Suprapubic skin (tissue), 4 donors: ENCODE results near the gene CUL7.

Experiments
- EP300 ChIP-seq: sonication (generic); formaldehyde crosslinking; IDR thresholded peaks from one replicate; pipeline ENCODE4 v1.6.1; 2017; ENCODE audit warnings: antibody characterized with exemption
- POLR2A ChIP-seq, 2 donors: fragments of 450-650 bp; IDR thresholded peaks; one replicate each; pipeline ENCODE4 v1.6.1; 2017; ENCODE audit warnings: antibody characterized with exemption in 2 of 2, mild to moderate bottlenecking in 2 of 2, moderate library complexity in 2 of 2
- POLR2AphosphoS5 ChIP-seq, 3 donors: sonication (generic); formaldehyde crosslinking; IDR thresholded peaks; one replicate each; pipeline ENCODE4 v1.6.1; 2017; ENCODE audit warnings: antibody characterized with exemption in 3 of 3
- TF ChIP-seq, protein P1 (sequence below), 2 donors: fragments of 200-600 bp in 1 of 2; fragments of 450-650 bp in 1 of 2; sonication (generic) in 1 of 2; IDR thresholded peaks; one replicate each; pipeline ENCODE4 v1.5.1; 2016 to 2019; ENCODE audit warnings: antibody characterized with exemption in 2 of 2, mild to moderate bottlenecking in 1 of 2, moderate library complexity in 1 of 2

GRCh38 chr6:43038727-43039126, 14.9 kb downstream of the CUL7 start:
- no peak for TF ChIP-seq POLR2AphosphoS5 (IDR thresholded peaks at IDR 0.05)
- TF ChIP-seq, protein P1, sequence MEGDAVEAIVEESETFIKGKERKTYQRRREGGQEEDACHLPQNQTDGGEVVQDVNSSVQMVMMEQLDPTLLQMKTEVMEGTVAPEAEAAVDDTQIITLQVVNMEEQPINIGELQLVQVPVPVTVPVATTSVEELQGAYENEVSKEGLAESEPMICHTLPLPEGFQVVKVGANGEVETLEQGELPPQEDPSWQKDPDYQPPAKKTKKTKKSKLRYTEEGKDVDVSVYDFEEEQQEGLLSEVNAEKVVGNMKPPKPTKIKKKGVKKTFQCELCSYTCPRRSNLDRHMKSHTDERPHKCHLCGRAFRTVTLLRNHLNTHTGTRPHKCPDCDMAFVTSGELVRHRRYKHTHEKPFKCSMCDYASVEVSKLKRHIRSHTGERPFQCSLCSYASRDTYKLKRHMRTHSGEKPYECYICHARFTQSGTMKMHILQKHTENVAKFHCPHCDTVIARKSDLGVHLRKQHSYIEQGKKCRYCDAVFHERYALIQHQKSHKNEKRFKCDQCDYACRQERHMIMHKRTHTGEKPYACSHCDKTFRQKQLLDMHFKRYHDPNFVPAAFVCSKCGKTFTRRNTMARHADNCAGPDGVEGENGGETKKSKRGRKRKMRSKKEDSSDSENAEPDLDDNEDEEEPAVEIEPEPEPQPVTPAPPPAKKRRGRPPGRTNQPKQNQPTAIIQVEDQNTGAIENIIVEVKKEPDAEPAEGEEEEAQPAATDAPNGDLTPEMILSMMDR (IDR thresholded peaks at IDR 0.05), result no peak
- no peak for TF ChIP-seq POLR2A (IDR thresholded peaks at IDR 0.05)
- no peak for TF ChIP-seq EP300
